Left ventricle myocardium inferior (tissue), 1 donor: ENCODE measurements around the gene PLA2G5. TPM values are rescaled to one million over a fixed set of nuclear protein-coding genes. Genes with fewer than 3 reads are reported as not detected.
"Not testable (repeated sequence)": the region's sequence is repeated elsewhere in the genome, so short reads cannot be mapped to it uniquely, and the experiment has no call there.

Source experiments
- DNase-seq: peaks from one replicate; pipeline ENCODE4 v3.0.0-alpha.2; 2020
- H3K27ac ChIP-seq: fragments of 200-600 bp; replicated peaks from 2 replicates; pipeline ENCODE4 v1.8.0; 2021
- H3K27me3 ChIP-seq: fragments of 200-600 bp; 2 replicates; pipeline ENCODE4 v1.8.0; 2021; ENCODE audit warnings: low read depth
- H3K36me3 ChIP-seq: fragments of 200-600 bp; 2 replicates; pipeline ENCODE4 v1.8.0; 2021
- H3K4me1 ChIP-seq: fragments of 200-600 bp; 2 replicates; pipeline ENCODE4 v1.8.0; 2021
- H3K4me3 ChIP-seq: fragments of 200-600 bp; 2 replicates; pipeline ENCODE4 v1.8.0; 2021; ENCODE audit warnings: mild to moderate bottlenecking, moderate library complexity
- H3K9me3 ChIP-seq: fragments of 200-600 bp; replicated peaks from 2 replicates; pipeline ENCODE4 v1.8.0; 2021
- CTCF ChIP-seq: fragments of 200-600 bp; IDR thresholded peaks from 2 replicates; pipeline ENCODE4 v1.8.0; 2021; ENCODE audit warnings: antibody characterized with exemption, mild to moderate bottlenecking, borderline replicate concordance
- intact Hi-C: fragments of 100-400 bp; cut with micrococcal nuclease; formaldehyde crosslinking; loops from one replicate; pipeline ENCODE4 v1.11.0; 2022
- long read RNA-seq: library from polyadenylated mRNA; unstranded; transcript quantifications from one replicate; pipeline ENCODE4 v2.0.0, GENCODE V29; 2021
- total RNA-seq: library from RNA; stranded (reverse); fragmentation: NEBNext Ultra II Directional; extraction: Animal tissue kit (Norgen Biotek cat#: 25700); gene quantifications from one replicate; pipeline ENCODE4 v1.2.1, GENCODE V29; 2021
- donor health status: DM: no; HTN: yes; CAD: no; lungs with severe emphysema.

Gene PLA2G5
- total RNA-seq, result 51.4 TPM
- long read RNA-seq, transcript PLA2G5-201 (5 exons, 1,161 nt), result major isoform, 24 of 119 reads
- long read RNA-seq, partial matches to known transcripts, result 54 of 119 reads
- long read RNA-seq, other reads (novel, unspliced or antisense), result 39 of 119 reads

GRCh38 chr1:20069874-20070273 is at the start of gene PLA2G5:
Gene PLA2G5 (plus strand): TSS chr1:20070194. CDS start chr1:20084831, 14,637 bp downstream.
- intact Hi-C loops, result no loop called here
- peaks cover 66% of the 10 kb centered on the region for H3K4me1 ChIP-seq
- H3K27ac ChIP-seq, result peak within 1 kb of the TSS; percentile 85

GRCh38 chr1:20028125-20028524 is 41.9 kb upstream of the PLA2G5 start:
- H3K9me3 ChIP-seq, result peaks cover 18% of the 10 kb centered on the region
- H3K36me3 ChIP-seq, result no peaks in the 10 kb centered on the region
- peaks cover 16% of the 10 kb centered on the region for H3K4me1 ChIP-seq
- intact Hi-C loops, result no loop called here
- H3K4me3 ChIP-seq, result peak overlapping the region; percentile 69
- DNase-seq, result peak; percentile 62
- H3K27me3 ChIP-seq, result peaks cover 11% of the 10 kb centered on the region
- H3K27ac ChIP-seq, result peak overlapping the region; percentile 93
- no peak for TF ChIP-seq CTCF

More at GRCh38 chr1:20069874-20070273, at the start of gene PLA2G5:
- peak; percentile 87 for DNase-seq
- TF ChIP-seq CTCF, result no peak
- H3K36me3 ChIP-seq, result no peaks in the 10 kb centered on the region
- H3K9me3 ChIP-seq, result no peaks in the 10 kb centered on the region
- H3K4me3 ChIP-seq, result peak within 1 kb of the TSS; percentile 66
- H3K27me3 ChIP-seq, result no peaks in the 10 kb centered on the region

- Histone ChIP-seq H3K27me3 (peaks cover 11% of the 10 kb centered on the region), H3K27ac (peak overlapping the region; percentile 93), H3K9me3 (peaks cover 12% of the 10 kb centered on the region), H3K4me3 (peak overlapping the region; percentile 69), H3K4me1 (peaks cover 16% of the 10 kb centered on the region), H3K36me3 (no peaks in the 10 kb centered on the region)
- DNase-seq, result peak; percentile 17
- TF ChIP-seq CTCF, result no peak
- intact Hi-C loops, result no loop called here
These were observed 41.3 kb upstream of the PLA2G5 start for GRCh38 chr1:20028726-20029125.

GRCh38 chr1:20029178-20029912 is 40.6 kb upstream of the PLA2G5 start:
- Histone ChIP-seq H3K4me1 (peaks cover 16% of the 10 kb centered on the region), H3K4me3 (peak overlapping the region; percentile 69), H3K27me3 (peaks cover 11% of the 10 kb centered on the region), H3K36me3 (no peaks in the 10 kb centered on the region), H3K27ac (peak overlapping the region; percentile 93), H3K9me3 (peaks cover 6% of the 10 kb centered on the region)
- TF ChIP-seq CTCF, result no peak
- intact Hi-C loops, result no loop called here
- peak; percentile 50 for DNase-seq

- Histone ChIP-seq H3K27ac (peak overlapping the region; percentile 93), H3K4me3 (peak overlapping the region; percentile 69), H3K9me3 (peaks cover 11% of the 10 kb centered on the region), H3K4me1 (peaks cover 16% of the 10 kb centered on the region), H3K27me3 (peaks cover 11% of the 10 kb centered on the region)
- H3K36me3 ChIP-seq, intact Hi-C loops: not testable (repeated sequence)
- peak; percentile 31 for DNase-seq
These were observed 39.4 kb upstream of the PLA2G5 start for GRCh38 chr1:20030436-20031151.
